ENCODE results near the gene MMP19.
"Not testable (repeated sequence)": the region's sequence is repeated elsewhere in the genome, so short reads cannot be mapped to it uniquely, and the experiment has no call there.

Gene MMP19

GRCh38 chr12:55845361-55845760 lies 2.6 kb upstream of the MMP19 start:
- in situ Hi-C loops (cut with MboI; ENCODE audit: low sequenced_read_pairs) = no loop called here

DNA sequence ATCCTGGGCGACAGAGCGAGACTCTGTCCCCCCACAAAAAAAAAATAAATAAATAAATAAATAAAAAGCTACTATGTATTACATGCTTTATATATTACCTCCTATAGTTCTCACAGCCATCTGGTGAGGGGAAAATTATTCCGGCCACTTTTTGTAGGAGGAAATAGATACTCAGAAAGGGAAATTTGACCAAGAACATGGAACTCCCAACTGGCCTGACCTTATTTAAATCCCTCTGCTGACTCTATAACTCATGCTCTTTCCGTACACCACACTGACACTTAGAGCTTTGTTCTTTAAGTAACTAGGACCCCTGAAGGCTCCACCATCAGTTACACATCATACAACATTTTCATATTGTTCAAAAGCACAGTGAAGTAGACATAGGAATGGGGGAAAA lies 2.2 kb upstream of the MMP19 start:
- in situ Hi-C loops (cut with MboI; ENCODE audit: low sequenced_read_pairs) = no loop called here

DNA sequence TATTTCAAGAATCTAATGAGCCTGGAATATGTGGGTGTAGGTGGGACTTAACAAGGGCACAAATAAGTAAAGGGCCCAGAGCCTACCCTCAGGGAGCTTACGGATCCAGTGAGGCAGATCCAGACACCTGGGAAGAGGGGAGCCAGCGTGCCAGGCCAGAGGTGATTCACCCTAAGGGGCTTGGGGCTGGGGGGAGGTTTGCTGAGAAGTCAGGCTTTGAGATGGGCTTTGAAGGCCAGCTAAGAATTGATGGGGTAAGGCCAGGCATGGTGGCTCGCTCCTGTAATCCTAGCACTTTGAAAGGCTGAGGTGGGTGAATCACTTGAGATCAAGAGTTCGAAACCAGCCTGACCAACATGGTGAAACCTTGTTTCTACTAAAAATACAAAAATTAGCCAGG lies 695 bp upstream of the MMP19 start:
- in situ Hi-C loops (cut with MboI; ENCODE audit: low sequenced_read_pairs) = no loop called here

GRCh38 chr12:55840581-55841351 lies 2.0 kb downstream of the MMP19 start:
- in situ Hi-C loops (cut with MboI; ENCODE audit: low sequenced_read_pairs) = no loop called here

DNA sequence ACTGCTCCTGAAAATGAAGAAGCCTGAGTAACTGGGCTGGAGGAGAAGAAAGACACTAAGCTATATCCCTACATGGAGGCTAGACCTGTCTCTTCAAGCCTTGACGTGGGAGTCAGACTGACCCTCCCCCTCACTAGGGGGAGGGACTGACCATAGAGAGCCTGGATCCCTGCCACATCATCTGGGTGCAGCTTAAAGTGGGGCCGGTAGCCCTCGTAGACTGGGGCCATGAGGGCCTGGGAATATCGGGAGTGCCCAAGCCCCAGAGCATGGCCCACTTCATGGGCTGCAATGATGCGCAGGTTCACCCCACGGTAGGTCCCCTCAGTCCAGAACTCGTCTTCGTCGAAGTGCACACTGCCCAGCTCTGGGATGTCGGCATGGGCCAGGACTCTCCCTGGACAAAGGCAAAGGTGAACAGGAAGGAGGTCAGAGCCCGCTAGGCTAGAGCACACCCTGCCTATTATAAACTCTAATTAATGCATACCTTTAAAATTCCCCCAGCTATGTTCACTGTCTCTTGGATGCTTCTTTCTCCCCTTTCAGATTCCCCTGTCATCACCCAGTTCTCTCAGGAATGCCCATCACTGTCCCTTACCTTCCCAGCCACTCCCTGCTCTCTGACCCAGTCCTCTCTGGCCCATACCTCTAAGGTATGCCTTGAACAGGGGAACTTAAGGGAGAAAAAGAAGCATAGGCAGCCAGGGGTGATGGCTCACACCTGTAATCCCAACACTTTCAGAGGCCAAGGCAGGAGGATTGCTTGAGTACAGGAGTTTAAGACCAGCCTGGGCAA lies 3.2 kb downstream of the MMP19 start:
- in situ Hi-C loops (cut with MboI; ENCODE audit: low sequenced_read_pairs) = no loop called here

DNA sequence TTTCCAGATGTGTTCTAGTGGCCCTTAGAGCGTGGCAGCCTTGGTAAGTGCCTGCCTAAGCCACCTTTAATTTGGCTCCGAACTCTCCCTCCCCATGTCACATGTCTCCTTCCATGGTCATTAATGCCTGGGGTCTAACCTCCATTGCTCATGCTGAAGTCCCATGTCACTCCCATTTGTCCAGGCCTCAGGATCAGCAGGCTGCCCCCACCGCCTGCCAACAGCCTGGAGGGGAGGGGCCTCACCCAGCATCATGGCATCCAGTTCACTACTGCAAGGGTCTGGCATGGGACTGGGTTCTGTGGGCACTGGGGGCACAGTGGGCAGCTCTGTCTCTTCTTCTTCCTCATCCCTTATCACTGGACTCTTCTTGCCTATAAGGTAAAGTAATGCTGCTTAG lies 4.4 kb downstream of the MMP19 start:
- in situ Hi-C loops (cut with MboI; ENCODE audit: low sequenced_read_pairs) = no loop called here

- in situ Hi-C loops (cut with MboI; ENCODE audit: low sequenced_read_pairs) = not testable (repeated sequence)
Measured at GRCh38 chr12:55834400-55834799, 8.3 kb downstream of the MMP19 start.

GRCh38 chr12:55833056-55833455 lies 9.7 kb downstream of the MMP19 start:
- in situ Hi-C loops (cut with MboI; ENCODE audit: low sequenced_read_pairs) = no loop called here

GRCh38 chr12:55831447-55831815 lies 11.3 kb downstream of the MMP19 start:
- in situ Hi-C loops (cut with MboI; ENCODE audit: low sequenced_read_pairs) = no loop called here

DNA sequence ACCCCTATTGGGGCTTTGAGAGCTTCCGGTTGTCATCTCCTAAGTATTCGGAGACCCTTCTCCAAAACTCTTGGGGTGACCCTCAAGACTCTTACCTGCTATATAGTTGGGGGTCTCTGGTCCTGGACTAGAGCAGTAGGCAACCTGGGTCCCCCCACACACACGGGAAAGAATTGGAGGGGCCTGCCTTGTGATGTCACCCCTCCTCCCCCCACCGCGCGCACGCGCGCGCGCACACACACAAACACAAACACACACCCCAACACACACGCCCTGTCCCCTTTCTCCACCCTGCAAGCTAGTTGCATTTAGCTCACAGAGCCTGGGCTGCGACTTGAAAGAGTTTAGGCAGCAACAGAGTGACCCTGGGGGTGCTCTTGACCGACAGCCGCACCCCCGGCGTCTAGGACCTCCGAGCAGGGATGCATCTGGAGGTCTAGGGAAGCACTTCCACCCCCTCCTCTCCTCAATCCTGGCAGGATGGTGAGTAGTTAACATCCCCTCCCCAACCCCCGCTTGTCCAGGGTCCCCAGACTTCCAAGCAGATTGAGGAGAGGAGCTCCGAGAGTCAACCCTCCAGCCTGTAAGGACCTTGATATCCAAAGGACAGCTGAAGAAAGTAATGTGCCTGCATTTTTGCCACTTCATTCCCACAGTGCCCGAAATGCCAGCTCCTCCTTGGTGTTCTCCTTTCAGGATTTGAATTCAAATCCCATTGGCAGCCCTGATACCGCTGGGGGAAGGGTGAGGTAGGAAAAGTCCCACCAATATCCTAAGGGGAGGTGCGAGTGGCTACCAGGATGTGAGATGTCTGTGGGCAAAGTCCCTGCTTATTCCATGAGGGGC lies 11.9 kb downstream of the MMP19 start:
- in situ Hi-C loops (cut with MboI; ENCODE audit: low sequenced_read_pairs) = no loop called here

DNA sequence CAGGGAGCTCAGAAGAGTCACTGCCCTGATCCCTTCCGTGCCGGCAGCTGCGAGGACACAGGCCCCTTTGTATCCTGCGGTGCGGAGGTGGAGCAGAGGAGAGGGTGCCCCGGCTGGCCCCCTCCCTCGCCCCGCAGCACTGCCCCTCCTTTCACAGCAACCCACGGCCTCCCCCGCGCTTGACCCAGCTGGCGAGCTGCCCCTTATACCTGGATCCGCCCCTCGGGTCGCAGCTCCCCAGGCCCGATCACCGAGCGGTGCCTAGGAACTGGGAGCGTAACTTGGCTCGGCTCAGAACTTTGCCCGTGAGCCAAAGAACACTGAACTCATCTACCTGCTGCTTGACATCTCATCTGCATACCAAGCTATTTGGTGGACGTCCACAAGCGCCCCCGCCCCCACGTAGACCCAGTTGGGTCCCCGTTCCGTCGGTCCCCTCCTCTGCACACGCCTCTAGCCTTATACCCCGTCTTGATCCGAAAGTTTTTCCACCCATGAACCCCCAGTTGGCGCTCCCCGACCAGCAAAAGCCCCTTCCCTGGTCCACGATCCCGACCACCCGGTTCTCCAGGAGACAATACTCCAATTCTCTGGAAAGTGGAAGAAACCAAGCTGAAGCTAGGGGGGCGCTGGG lies 12.7 kb downstream of the MMP19 start:
- in situ Hi-C loops (cut with MboI; ENCODE audit: low sequenced_read_pairs) = no loop called here

DNA sequence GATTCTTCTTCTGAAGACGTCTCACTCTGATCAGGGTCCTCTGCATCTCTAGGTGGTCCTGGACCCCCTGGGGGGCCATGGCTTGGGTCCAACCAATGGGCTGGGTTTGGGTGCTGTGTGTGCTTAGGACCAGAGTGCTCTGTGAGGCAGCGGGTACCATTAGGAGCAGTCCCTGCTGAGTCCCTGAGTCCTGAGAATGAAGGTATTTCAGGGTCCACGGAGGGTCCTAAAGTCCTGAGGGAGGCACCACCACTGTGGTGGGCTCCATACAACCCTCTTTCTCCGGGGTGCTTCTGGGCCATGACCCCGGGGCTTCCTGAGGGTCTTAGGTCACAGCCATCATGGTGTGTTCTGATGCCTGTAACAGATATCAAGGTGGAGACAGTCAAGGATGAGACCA lies 14.4 kb downstream of the MMP19 start:
- in situ Hi-C loops (cut with MboI; ENCODE audit: low sequenced_read_pairs) = no loop called here

DNA sequence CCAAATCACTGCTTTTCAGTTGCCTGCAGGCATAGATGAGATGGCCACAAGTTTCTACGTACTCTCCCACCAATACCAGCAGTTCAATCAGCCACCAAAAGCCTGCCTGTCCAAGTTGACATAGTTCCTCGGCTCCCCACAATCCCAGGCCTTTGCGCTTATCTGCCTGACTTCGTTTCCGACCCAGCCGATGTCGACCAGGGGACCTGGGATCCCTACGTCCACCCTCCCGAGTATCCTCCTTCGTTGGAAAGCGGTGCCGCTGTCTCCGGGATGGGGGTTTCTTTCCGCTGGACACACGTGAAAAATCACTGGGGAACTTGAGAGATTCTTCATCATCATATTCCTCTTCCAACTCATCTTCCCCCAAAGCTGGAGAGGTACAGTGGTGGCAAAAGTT lies 14.9 kb downstream of the MMP19 start:
- in situ Hi-C loops (cut with MboI; ENCODE audit: low sequenced_read_pairs) = no loop called here

DNA sequence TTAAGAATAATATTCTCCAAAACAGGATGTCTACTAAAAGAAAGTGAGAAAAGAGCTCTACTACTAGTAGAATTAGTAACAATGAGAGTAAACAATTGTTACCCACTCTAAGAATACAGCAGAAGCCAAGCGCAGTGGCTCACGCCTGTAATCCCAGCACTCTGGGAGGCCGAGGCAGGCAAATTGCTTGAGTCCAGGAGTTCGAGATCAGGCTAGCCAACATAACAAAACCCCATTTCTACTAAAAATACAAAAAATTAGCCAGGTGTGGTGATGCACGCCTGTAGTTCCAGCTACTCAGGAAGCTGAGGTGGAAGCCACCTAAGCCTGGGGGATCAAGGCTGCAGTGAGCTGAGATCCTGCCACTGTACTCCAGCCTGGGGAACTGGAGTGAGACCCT lies 18.0 kb downstream of the MMP19 start:
- in situ Hi-C loops (cut with MboI; ENCODE audit: low sequenced_read_pairs) = no loop called here

GRCh38 chr12:55823419-55823818 lies 19.3 kb downstream of the MMP19 start:
- in situ Hi-C loops (cut with MboI; ENCODE audit: low sequenced_read_pairs) = no loop called here

- in situ Hi-C loops (cut with MboI; ENCODE audit: low sequenced_read_pairs) = no loop called here
Measured at GRCh38 chr12:55822228-55822627, 20.5 kb downstream of the MMP19 start.

- in situ Hi-C loops (cut with MboI; ENCODE audit: low sequenced_read_pairs) = no loop called here
Measured at GRCh38 chr12:55820679-55821078, 22.1 kb downstream of the MMP19 start.

DNA sequence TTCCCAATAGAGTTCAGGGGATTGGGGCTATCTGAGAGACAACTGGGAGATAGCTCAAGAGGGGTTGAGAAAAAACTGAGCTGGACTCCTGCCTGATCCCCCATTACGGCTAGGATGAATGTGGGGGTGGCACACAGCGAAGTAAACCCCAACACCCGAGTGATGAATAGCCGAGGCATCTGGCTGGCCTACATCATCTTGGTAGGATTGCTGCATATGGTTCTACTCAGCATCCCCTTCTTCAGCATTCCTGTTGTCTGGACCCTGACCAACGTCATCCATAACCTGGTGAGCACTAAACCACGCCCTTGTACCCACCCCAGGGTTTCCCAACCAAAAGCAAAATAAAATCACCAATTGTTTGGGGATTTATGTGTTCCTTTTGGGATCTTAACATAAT lies 23.9 kb downstream of the MMP19 start:
- in situ Hi-C loops (cut with MboI; ENCODE audit: low sequenced_read_pairs) = no loop called here

DNA sequence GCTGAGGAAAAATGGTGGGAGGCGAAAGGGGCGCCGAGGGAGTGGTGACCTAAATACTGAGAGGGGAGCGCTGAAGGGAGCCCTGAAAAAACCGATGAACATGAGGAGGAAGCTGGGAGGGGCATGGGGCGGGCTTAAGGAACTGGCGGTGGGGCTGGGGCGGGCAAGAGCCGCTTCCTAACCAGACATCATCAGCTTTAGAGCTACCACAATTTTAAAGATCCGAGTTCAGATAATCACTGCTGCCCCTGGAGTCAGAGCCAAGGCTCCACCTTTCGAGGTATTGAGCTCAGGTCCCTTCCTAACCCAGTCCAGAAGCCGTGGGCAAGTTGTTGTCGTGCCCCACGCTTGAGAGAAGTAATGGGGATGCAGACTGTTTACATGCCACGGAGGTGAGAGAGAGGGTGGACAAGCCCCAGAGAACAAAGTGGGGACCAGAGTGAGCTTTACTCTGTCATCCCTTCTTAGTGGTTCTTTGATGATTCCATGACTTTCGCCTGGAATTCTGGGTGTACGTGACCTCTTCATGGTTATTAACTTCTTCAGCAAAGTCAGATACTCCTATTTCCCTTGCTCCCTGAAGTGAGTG lies 24.5 kb downstream of the MMP19 start:
- in situ Hi-C loops (cut with MboI; ENCODE audit: low sequenced_read_pairs) = no loop called here

GRCh38 chr12:55817345-55818139 lies 25.2 kb downstream of the MMP19 start, which contains the start of the genes ORMDL2 and SARNP:
Gene ORMDL2, plus strand, starts transcription at chr12:55818041. Its CDS starts 959 bp downstream, at chr12:55819000.
Gene SARNP, minus strand, starts transcription at chr12:55817724. Its CDS starts 23 bp downstream, at chr12:55817701.
- in situ Hi-C loops (cut with MboI; ENCODE audit: low sequenced_read_pairs) = no loop called here

All from hTERT RPE-1 (cell line).